ENCODE results near the gene ENTPD1.
"Not testable (repeated sequence)": the region's sequence is repeated elsewhere in the genome, so short reads cannot be mapped to it uniquely, and the experiment has no call there.

ENTPD1 gene

GRCh38 chr10:95864906-95865813, 109.2 kb downstream of the ENTPD1 start:
- DNase-seq (ENCODE audit: low read depth in 2 of 2) = peak in 1 of 2 donors; percentile 22

- DNase-seq (ENCODE audit: low read depth in 2 of 2) = no peak
These were observed 110.0 kb downstream of the ENTPD1 start for GRCh38 chr10:95865814-95866466.

GRCh38 chr10:95866467-95866842, 110.5 kb downstream of the ENTPD1 start:
- no peak for DNase-seq (ENCODE audit: low read depth in 2 of 2)

DNA sequence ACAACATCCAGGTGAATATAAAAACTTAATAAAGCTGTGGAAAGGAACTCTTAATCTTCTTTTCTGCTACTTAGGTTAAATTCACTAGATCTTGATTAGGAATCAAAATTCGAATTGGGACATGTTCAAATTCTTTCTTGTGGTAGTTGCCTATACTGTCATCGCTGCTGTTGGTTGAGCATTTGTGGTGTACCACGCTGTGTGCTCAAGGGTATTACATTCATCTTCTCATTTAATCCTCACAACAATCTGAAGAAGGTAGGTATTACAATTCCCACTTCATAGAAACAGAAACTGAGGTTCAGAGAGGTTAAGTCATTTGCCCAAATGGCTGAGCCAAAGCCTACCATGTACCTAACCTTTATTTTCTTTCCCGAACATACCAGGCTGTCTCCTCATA, 111.9 kb downstream of the ENTPD1 start:
- DNase-seq (ENCODE audit: low read depth in 2 of 2) = no peak

GRCh38 chr10:95872158-95872711, 116.3 kb downstream of the ENTPD1 start:
- no peak for DNase-seq (ENCODE audit: low read depth in 2 of 2)

- DNase-seq (ENCODE audit: low read depth in 2 of 2) = no peak
These were observed 117.2 kb downstream of the ENTPD1 start for GRCh38 chr10:95873139-95873538.

- no peak for DNase-seq (ENCODE audit: low read depth in 2 of 2)
These were observed 117.7 kb downstream of the ENTPD1 start for GRCh38 chr10:95873651-95874050.

DNA sequence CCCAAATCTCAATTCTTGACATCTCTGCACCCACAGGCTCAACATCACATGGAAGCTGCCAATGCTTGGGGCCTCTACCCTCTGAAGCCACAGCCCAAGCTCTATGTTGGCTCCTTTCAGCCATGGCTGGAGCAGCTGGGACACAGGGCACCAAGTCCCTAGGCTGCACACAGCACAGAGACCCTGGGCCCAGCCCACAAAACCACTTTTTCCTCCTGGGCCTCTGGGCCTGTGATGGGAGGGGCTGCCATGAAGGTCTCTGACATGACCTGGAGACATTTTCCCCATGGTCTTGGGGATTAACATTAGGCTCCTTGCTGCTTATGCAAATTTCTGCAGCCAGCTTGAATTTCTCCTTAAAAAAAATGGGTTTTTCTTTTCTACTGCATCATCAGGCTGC, 118.8 kb downstream of the ENTPD1 start:
- not testable (repeated sequence) for DNase-seq (ENCODE audit: low read depth in 2 of 2)

DNA sequence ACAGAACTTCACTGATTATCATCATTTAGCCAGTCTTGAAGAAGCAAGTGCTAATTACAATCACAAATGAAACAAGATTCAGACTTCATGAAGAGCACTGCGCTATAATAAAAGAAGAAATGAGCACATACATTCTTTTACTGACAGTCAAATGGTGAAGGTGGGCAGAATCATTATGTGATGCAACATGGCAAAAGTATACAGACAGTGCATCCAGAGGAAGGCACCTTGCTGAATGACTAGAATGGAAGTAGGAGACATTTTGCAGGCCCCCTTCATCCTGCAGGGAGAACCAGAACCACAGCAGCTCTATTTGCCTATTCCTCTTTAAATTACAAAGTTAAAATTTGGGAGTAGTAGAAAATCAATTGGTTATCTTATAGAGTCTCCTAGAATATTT, 120.8 kb downstream of the ENTPD1 start:
- no peak for DNase-seq (ENCODE audit: low read depth in 2 of 2)

GRCh38 chr10:95877881-95878280, 121.9 kb downstream of the ENTPD1 start:
- no peak for DNase-seq (ENCODE audit: low read depth in 2 of 2)

- DNase-seq (ENCODE audit: low read depth in 2 of 2) = no peak
These were observed 124.7 kb downstream of the ENTPD1 start for GRCh38 chr10:95880704-95881103.

GRCh38 chr10:95881316-95881715, 125.4 kb downstream of the ENTPD1 start:
- DNase-seq (ENCODE audit: low read depth in 2 of 2) = no peak

GRCh38 chr10:95889830-95890229, 133.9 kb downstream of the ENTPD1 start:
- no peak for DNase-seq (ENCODE audit: low read depth in 2 of 2)

DNA sequence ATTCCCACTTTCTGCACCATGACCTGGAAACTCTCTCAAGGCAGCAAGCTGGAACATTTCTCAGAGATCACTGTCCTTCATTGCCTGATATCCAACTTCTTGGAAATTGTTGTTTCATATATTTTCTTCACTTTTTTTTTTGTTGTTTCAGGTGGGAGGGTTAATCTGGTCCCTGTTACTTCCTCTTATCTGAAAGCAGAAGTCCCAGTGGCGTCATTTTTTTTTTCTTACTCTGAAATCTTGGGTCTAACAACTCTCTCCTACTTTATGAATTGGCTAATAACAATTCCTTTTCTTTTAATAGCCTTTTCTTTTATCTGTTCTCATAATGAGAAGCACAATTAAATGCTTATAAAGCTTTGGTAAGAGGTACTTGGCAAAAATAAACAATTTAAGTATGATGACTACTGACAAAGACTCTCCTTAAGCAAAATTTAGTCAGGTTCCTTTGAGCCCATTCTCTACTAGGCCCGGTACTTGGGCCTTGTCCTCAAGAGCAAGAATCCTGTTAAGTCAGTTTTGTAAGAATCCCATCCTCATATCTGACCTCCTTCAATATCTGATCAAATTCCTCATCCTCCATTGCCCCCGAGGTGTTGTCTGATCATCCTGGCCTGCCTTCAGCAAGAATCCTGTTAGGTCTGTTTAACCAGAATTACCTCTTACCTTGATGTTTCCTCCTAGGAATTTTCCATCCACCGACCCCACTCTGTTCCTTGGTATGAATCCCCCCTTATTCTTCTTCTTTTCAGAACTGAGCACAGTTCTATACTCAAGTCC, 140.3 kb downstream of the ENTPD1 start:
- DNase-seq (ENCODE audit: low read depth in 2 of 2) = no peak

- DNase-seq (ENCODE audit: low read depth in 2 of 2) = not testable (repeated sequence)
These were observed 150.1 kb downstream of the ENTPD1 start for GRCh38 chr10:95905897-95906580.

GRCh38 chr10:95906677-95907455, 150.9 kb downstream of the ENTPD1 start:
- DNase-seq (ENCODE audit: low read depth in 2 of 2) = peak; percentile 14 to 15

GRCh38 chr10:95907456-95908253, 151.7 kb downstream of the ENTPD1 start, which contains the start of gene CC2D2B:
CC2D2B (plus strand) TSS chr10:95907975; CDS start chr10:95911324, 3,349 bp downstream.
- DNase-seq (ENCODE audit: low read depth in 2 of 2) = peak; percentile 45 to 59

GRCh38 chr10:95908450-95908849, 152.5 kb downstream of the ENTPD1 start:
- DNase-seq (ENCODE audit: low read depth in 2 of 2) = no peak

GRCh38 chr10:95909561-95909960, 153.6 kb downstream of the ENTPD1 start:
- DNase-seq (ENCODE audit: low read depth in 2 of 2) = no peak

- not testable (repeated sequence) for DNase-seq (ENCODE audit: low read depth in 2 of 2)
These were observed 160.1 kb downstream of the ENTPD1 start for GRCh38 chr10:95916039-95916438.

Measured in stimulated activated CD4-positive, alpha-beta T cell treated with anti-CD3 and anti-CD28 coated beads, Interleukin-15, amount 100 ng/mL, for 48 hours (primary cell).